Caco-2 (cell line): ENCODE measurements around the gene KMT5B. TPM values are rescaled to one million over a fixed set of nuclear protein-coding genes. Genes with fewer than 3 reads are reported as not detected.

ENCODE experiments used
- BruUV-seq: library from RNA; stranded (reverse); fragments of 400-500 nt; replicated peaks from 2 replicates; lab custom pipeline; 2021; lab: Mats Ljungman, UMichigan
- CTCF ChIA-PET: fragments of 300-600 bp; sonication (Branson Sonifier 250); formaldehyde crosslinking; loops from one replicate; lab custom pipeline; 2022; ENCODE audit warnings: antibody characterized with exemption; lab: Charles Lee
- POLR2A ChIA-PET: fragments of 300-600 bp; sonication (Branson Sonifier 250); formaldehyde crosslinking; loops from one replicate; lab custom pipeline; 2022; ENCODE audit warnings: antibody characterized with exemption; lab: Charles Lee
- DNase-seq, 2 experiments: peaks; one replicate each; pipeline versions ENCODE4 v3.0.0 to v3.0.0-alpha.2; 2020 to 2022
- H3K27me3 ChIP-seq: replicated peaks from 2 replicates; pipeline ENCODE4 v1.6.0; 2011; ENCODE audit warnings: low read length; ENCODE audit not compliant: control insufficient read depth, insufficient read depth
- H3K36me3 ChIP-seq: 2 replicates; pipeline ENCODE4 v1.5.1; 2011; ENCODE audit warnings: low read length; ENCODE audit not compliant: control insufficient read depth, insufficient read depth
- H3K4me1 ChIP-seq: fragments of 250-450 bp; sonication (Bioruptor Pico); 2 replicates; pipeline ENCODE4 v1.5.1; 2020; ENCODE audit warnings: mild to moderate bottlenecking
- H3K4me3 ChIP-seq: 2 replicates; pipeline ENCODE4 v1.5.1; 2011; ENCODE audit warnings: low read depth, mild to moderate bottlenecking, control low read depth, low read length
- H3K9me3 ChIP-seq: fragments of 250-450 bp; sonication (Bioruptor Pico); 2 replicates; pipeline ENCODE4 v1.5.1; 2020; ENCODE audit warnings: mild to moderate bottlenecking, moderate library complexity
- H3K27ac Mint-ChIP-seq: one replicate; pipeline ENCODE4 v1.8.0; 2022; ENCODE audit warnings: mixed read lengths; ENCODE audit not compliant: unreplicated experiment
- H3K27me3 Mint-ChIP-seq: one replicate; pipeline ENCODE4 v1.8.0; 2022; ENCODE audit warnings: mixed read lengths; ENCODE audit not compliant: insufficient read depth, unreplicated experiment
- H3K36me3 Mint-ChIP-seq: one replicate; pipeline ENCODE4 v1.8.0; 2022; ENCODE audit warnings: mild to moderate bottlenecking, mixed read lengths; ENCODE audit not compliant: insufficient read depth, unreplicated experiment
- H3K4me1 Mint-ChIP-seq: one replicate; pipeline ENCODE4 v1.8.0; 2022; ENCODE audit warnings: low read depth, mixed read lengths; ENCODE audit not compliant: unreplicated experiment
- H3K4me3 Mint-ChIP-seq: one replicate; pipeline ENCODE4 v1.8.0; 2022; ENCODE audit warnings: mild to moderate bottlenecking, moderate library complexity, mixed read lengths; ENCODE audit not compliant: unreplicated experiment
- H3K9me3 Mint-ChIP-seq: one replicate; pipeline ENCODE4 v1.8.0; 2022; ENCODE audit warnings: mixed read lengths; ENCODE audit not compliant: unreplicated experiment
- CTCF ChIP-seq, 2 experiments: fragments of 200-600 bp in 1 of 2; IDR thresholded peaks; 1 replicate in 1 of 2; 2 replicates in 1 of 2; pipeline versions ENCODE4 v1.5.1 to v1.8.0; 2011 to 2022; ENCODE audit warnings: antibody characterized with exemption in 1 of 2, control low read depth in 1 of 2, inconsistent platforms in 1 of 2, low read depth in 1 of 2, low read length in 1 of 2, mild to moderate bottlenecking in 1 of 2, moderate library complexity in 1 of 2; ENCODE audit not compliant: insufficient read depth in 1 of 2, severe bottlenecking in 1 of 2, unreplicated experiment in 1 of 2
- intact Hi-C: fragments of 100-400 bp; cut with micrococcal nuclease; formaldehyde crosslinking; loops from one replicate; pipeline ENCODE4 v1.10.0; 2022; ENCODE audit not compliant: unreplicated experiment
- total RNA-seq: library from RNA; stranded (reverse); gene quantifications from 2 replicates; pipeline ENCODE4 v1.2.3, GENCODE V29; 2022

Gene KMT5B
- total RNA-seq, 1 experiment from 2014 or later = 91.2 TPM

GRCh38 chr11:68212421-68213134 is 518 bp downstream of the KMT5B start:
- Mint-ChIP-seq H3K27ac (peak overlapping the region; percentile 85), H3K4me1 (peaks cover 38% of the 10 kb centered on the region), H3K36me3 (peaks cover 30% of the 10 kb centered on the region), H3K4me3 (peak overlapping the region; percentile 86), H3K9me3 (no peaks in the 10 kb centered on the region), H3K27me3 (no peaks in the 10 kb centered on the region)
- POLR2A ChIA-PET = no interaction called here
- BruUV-seq = no TSS peak
- CTCF ChIA-PET = interaction anchor here (0.7 to 1.8 kb wide), 2 partner anchors 85 to 95 kb away, joined by 4 to 6 read pairs; no protein-coding TSS in a partner anchor
- TF ChIP-seq CTCF (IDR thresholded peaks at IDR 0.05; ENCODE audit: insufficient read depth in 1 of 2, low read depth in 1 of 2, low read length in 1 of 2, severe bottlenecking in 1 of 2, unreplicated experiment in 1 of 2) = peak in 1 of 2 experiments; percentile 47
- Histone ChIP-seq H3K4me3 (peak overlapping the region; percentile 99), H3K36me3 (no peaks in the 10 kb centered on the region), H3K27me3 (no peaks in the 10 kb centered on the region), H3K9me3 (no peaks in the 10 kb centered on the region), H3K4me1 (peaks cover 21% of the 10 kb centered on the region)
- intact Hi-C loops = no loop called here
- DNase-seq = peak; percentile 77 to 84

- DNase-seq = no peak
Measured at GRCh38 chr11:68211546-68211945, 1.6 kb downstream of the KMT5B start.

More at GRCh38 chr11:68211546-68211945, 1.6 kb downstream of the KMT5B start:
- Histone ChIP-seq H3K27me3 (no peaks in the 10 kb centered on the region), H3K9me3 (no peaks in the 10 kb centered on the region), H3K36me3 (no peaks in the 10 kb centered on the region), H3K4me3 (peak overlapping the region; percentile 99), H3K4me1 (peaks cover 21% of the 10 kb centered on the region)
- intact Hi-C loops = no loop called here
- ChIA-PET POLR2A (interaction anchor here (0.6 kb wide), 1 partner anchor 249 kb away, joined by 4 read pairs; the partner anchor contains the start of gene PPP6R3), CTCF (interaction anchor here (0.7 to 1.8 kb wide), 2 partner anchors 86 to 96 kb away, joined by 3 to 6 read pairs; no protein-coding TSS in a partner anchor)
- no peaks in the 10 kb centered on the region for H3K27me3 Mint-ChIP-seq
- H3K36me3 Mint-ChIP-seq = peaks cover 30% of the 10 kb centered on the region
- H3K9me3 Mint-ChIP-seq = no peaks in the 10 kb centered on the region
- H3K4me1 Mint-ChIP-seq = peaks cover 38% of the 10 kb centered on the region
- H3K27ac Mint-ChIP-seq = peak overlapping the region; percentile 68
- H3K4me3 Mint-ChIP-seq = peak overlapping the region; percentile 86
- TF ChIP-seq CTCF (IDR thresholded peaks at IDR 0.05; ENCODE audit: insufficient read depth in 1 of 2, low read depth in 1 of 2, low read length in 1 of 2, severe bottlenecking in 1 of 2, unreplicated experiment in 1 of 2) = no peak
- BruUV-seq = no TSS peak
